HepG2 (cell line): ENCODE results near the gene CDC34. TPM values are rescaled to one million over a fixed set of nuclear protein-coding genes. Genes with fewer than 3 reads are reported as not detected.
A peak's percentile ranks its signal among the peaks of the same experiment; 100 is the strongest.

ENCODE experiments used
- ATF7-NPFF ChIP-seq: sonication (generic); formaldehyde crosslinking; IDR thresholded peaks from 2 replicates; pipeline ENCODE4 v1.8.1; 2023; ENCODE audit warnings: mild to moderate bottlenecking, low read depth, missing genetic modification reagents, moderate library complexity
- CC2D1A ChIP-seq: sonication (generic); formaldehyde crosslinking; IDR thresholded peaks from 2 replicates; pipeline ENCODE4 v1.8.1; 2023; ENCODE audit warnings: mild to moderate bottlenecking, missing genetic modification reagents
- CEBPG ChIP-seq: IDR thresholded peaks from 2 replicates; pipeline ENCODE4 v1.6.1; 2016
- GABPA ChIP-seq, 2 experiments: IDR thresholded peaks; 2 replicates each; pipeline ENCODE4 v1.6.1; 2011 to 2016; ENCODE audit warnings: low read depth in 2 of 2, low read length in 1 of 2, missing biosample characterization in 1 of 2, missing genetic modification characterization in 1 of 2
- GATA4 ChIP-seq: sonication (generic); IDR thresholded peaks from 2 replicates; pipeline ENCODE4 v1.6.1; 2016; ENCODE audit warnings: antibody characterized with exemption, low read depth, borderline replicate concordance
- HNRNPUL1 ChIP-seq: fragments of 200-400 bp; formaldehyde crosslinking; IDR thresholded peaks from 2 replicates; pipeline ENCODE4 v1.6.1; 2017; ENCODE audit warnings: low read depth, mild to moderate bottlenecking, low read length, moderate library complexity
- ISL2 ChIP-seq: sonication (generic); formaldehyde crosslinking; IDR thresholded peaks from 2 replicates; pipeline ENCODE4 v1.5.0; 2020; ENCODE audit warnings: missing genetic modification reagents
- KDM2A ChIP-seq: sonication (generic); formaldehyde crosslinking; IDR thresholded peaks from 2 replicates; pipeline ENCODE4 v1.4.0; 2020; ENCODE audit warnings: low read depth, missing genetic modification reagents, borderline replicate concordance
- MAZ ChIP-seq, 2 experiments: sonication (generic) in 1 of 2; formaldehyde crosslinking in 1 of 2; IDR thresholded peaks; 2 replicates each; pipeline versions ENCODE4 v1.5.0 to v1.6.1; 2012 to 2020; ENCODE audit warnings: low read depth in 2 of 2, mild to moderate bottlenecking in 2 of 2, borderline replicate concordance in 1 of 2, improper control_type of control experiment in 1 of 2, low read length in 1 of 2, missing genetic modification reagents in 1 of 2, moderate library complexity in 1 of 2
- NFYC ChIP-seq: IDR thresholded peaks from 2 replicates; pipeline ENCODE4 v1.6.1; 2016; ENCODE audit warnings: missing genetic modification reagents, missing compliant biosample characterization
- NONO ChIP-seq, 2 experiments: fragments of 450-650 bp in 1 of 2; sonication (generic) in 1 of 2; formaldehyde crosslinking in 1 of 2; IDR thresholded peaks in 1 of 2; conservative IDR thresholded peaks in 1 of 2; 2 replicates each; pipeline versions ENCODE4 v1.6.1 to v1.8.0; 2017 to 2022; ENCODE audit warnings: mild to moderate bottlenecking in 1 of 2, missing genetic modification reagents in 1 of 2, moderate library complexity in 1 of 2
- SALL2 ChIP-seq: sonication (generic); formaldehyde crosslinking; IDR thresholded peaks from 2 replicates; pipeline ENCODE4 v1.8.1; 2023; ENCODE audit warnings: mild to moderate bottlenecking, missing genetic modification reagents, inconsistent platforms
- SP5 ChIP-seq: IDR thresholded peaks from 2 replicates; pipeline ENCODE4 v1.6.1; 2016; ENCODE audit warnings: low read depth, borderline replicate concordance
- STAG1 ChIP-seq: sonication (generic); formaldehyde crosslinking; IDR thresholded peaks from 2 replicates; pipeline ENCODE4 v1.4.0; 2020; ENCODE audit warnings: missing genetic modification reagents
- TAF15 ChIP-seq: fragments of 200-400 bp; formaldehyde crosslinking; IDR thresholded peaks from one replicate; pipeline ENCODE4 v1.6.1; 2018; ENCODE audit warnings: mild to moderate bottlenecking, low read depth, low read length; ENCODE audit not compliant: poor library complexity, severe bottlenecking
- THAP11 ChIP-seq: IDR thresholded peaks from 2 replicates; pipeline ENCODE4 v1.6.1; 2016; ENCODE audit warnings: missing biosample characterization, missing genetic modification reagents
- ZBTB7B ChIP-seq: sonication (generic); formaldehyde crosslinking; IDR thresholded peaks from 2 replicates; pipeline ENCODE4 v1.4.0; 2020; ENCODE audit warnings: missing genetic modification reagents
- ZMYM4 ChIP-seq: sonication (generic); formaldehyde crosslinking; IDR thresholded peaks from 2 replicates; pipeline ENCODE4 v1.8.1; 2023; ENCODE audit warnings: mild to moderate bottlenecking, missing genetic modification reagents
- ZNF589 ChIP-seq: sonication (generic); formaldehyde crosslinking; conservative IDR thresholded peaks from 2 replicates; pipeline ENCODE4 v1.8.0; 2022; ENCODE audit warnings: mild to moderate bottlenecking, moderate library complexity, missing genetic modification reagents
- polyA plus RNA-seq, 8 experiments: library from polyadenylated mRNA; depleted of rRNA in 3 of 8; stranded (reverse) in 7 of 8; unstranded in 1 of 8; fragments of >200 nt; fragmentation: Illumina TruSeq in 4 of 8; extraction: Trizol in 4 of 8; gene quantifications; 2 replicates each; pipeline versions ENCODE4 v1.2.1 to v1.2.3, GENCODE V29; 2011 to 2016; ENCODE audit warnings: low read depth in 4 of 8, missing spikeins in 1 of 8, mixed read lengths in 1 of 8; ENCODE audit not compliant: insufficient read depth in 1 of 8
- total RNA-seq, 5 experiments: library from RNA; depleted of rRNA; stranded (reverse); fragments of >200 nt; fragmentation: Illumina TruSeq; extraction: Trizol; gene quantifications; 2 replicates each; pipeline ENCODE4 v1.2.3, GENCODE V29; 2016; ENCODE audit warnings: low read depth in 1 of 5
- TF ChIP-seq, protein P1 (sequence below): sonication (generic); formaldehyde crosslinking; IDR thresholded peaks from 2 replicates; pipeline ENCODE4 v1.4.0; 2020; ENCODE audit warnings: missing genetic modification reagents
- TF ChIP-seq, protein P2 (sequence below): sonication (generic); formaldehyde crosslinking; IDR thresholded peaks from 2 replicates; pipeline ENCODE4 v1.4.0; 2020; ENCODE audit warnings: missing genetic modification reagents, borderline replicate concordance

Gene CDC34
- total and polyA plus RNA-seq, 2 of the 13 experiments (the other 11 are each of a cell fraction or from before 2014, with no cell fraction given): 138 to 150 TPM

DNA sequence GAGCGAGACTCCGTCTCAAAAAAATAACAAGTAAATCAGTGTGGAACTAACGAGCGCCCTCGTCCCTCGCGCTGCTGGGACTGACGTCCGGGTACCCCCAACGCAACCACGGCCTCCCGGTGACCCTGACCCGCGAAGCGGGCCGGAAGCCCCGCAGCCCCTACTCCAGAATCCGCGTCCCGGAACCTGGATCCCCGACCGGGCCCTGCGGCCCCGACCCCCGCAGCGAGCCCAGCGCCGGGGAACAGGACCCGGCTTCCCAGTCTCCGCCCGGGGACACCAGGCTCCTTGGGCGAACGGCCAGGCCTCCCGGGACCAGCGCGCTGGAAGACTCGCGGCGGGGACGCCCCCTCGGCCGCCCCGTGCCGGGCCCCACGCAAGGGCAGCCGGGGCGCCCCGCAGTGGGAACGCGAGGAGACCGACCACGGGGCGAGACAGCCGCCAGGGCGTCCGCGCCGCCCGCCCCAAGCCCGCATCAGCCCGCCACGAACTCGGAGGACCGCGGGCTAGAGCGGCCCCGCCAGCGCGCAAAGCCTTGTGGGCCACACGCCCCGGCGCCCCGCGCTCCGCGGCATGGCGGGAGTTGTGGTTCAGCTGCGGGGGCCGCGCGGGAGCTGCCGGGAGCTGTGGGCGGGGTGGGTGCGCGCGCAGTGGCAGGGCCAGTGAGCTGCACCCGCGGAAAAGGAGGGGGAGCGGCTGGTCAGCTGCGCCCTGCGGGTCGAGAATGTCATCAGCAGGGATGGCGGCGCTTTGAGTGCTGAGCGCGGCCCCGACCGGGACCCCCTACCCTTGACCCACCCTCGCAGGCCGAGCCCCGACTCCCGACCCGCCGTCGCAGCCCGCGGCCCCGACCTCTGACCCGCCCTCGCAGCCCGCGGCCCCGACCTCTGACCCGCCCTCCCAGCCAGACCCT is 42.8 kb upstream of the CDC34 start (continued):
- TF ChIP-seq STAG1 (peak; percentile 1; the same call in 1 of the 2 replicates), HNRNPUL1 (no peak), ZNF589 (CRISPR knock-in tag) (no peak), SALL2 (peak; percentile 82; the same call in 1 of the 2 replicates), TAF15 (peak; percentile 25), NFYC (CRISPR knock-in tag) (0 out of 2 replicates have a peak, but pooled peaks have one; percentile 7), CC2D1A (CRISPR knock-in tag) (no peak), GATA4 (peak; percentile 8; the same call in 1 of the 2 replicates), ISL2 (CRISPR knock-in tag) (peak; percentile 23; the same call in 1 of the 2 replicates), ATF7-NPFF (CRISPR knock-in tag) (peak; percentile 80), ZMYM4 (peak; percentile 32; the same call in 1 of the 2 replicates), CEBPG (0 out of 2 replicates have a peak, but pooled peaks have one; percentile 2), NONO (IDR thresholded peaks at IDR 0.05) (no peak), NONO (CRISPR knock-in tag; conservative IDR thresholded peaks at IDR 0.05) (peak; percentile 73), KDM2A (CRISPR knock-in tag) (peak; percentile 80; the same call in 1 of the 2 replicates), SP5 (CRISPR knock-in tag) (peak; percentile 95), GABPA (IDR thresholded peaks at IDR 0.05; ENCODE audit: low read depth, low read length) (peak; percentile 66), GABPA (CRISPR knock-in tag; IDR thresholded peaks at IDR 0.05; ENCODE audit: low read depth) (no peak), MAZ (IDR thresholded peaks at IDR 0.05; ENCODE audit: borderline replicate concordance, low read depth, low read length) (peak; percentile 86), MAZ (CRISPR knock-in tag; IDR thresholded peaks at IDR 0.05; ENCODE audit: low read depth) (peak; percentile 89), THAP11 (CRISPR knock-in tag) (peak; percentile 99), ZBTB7B (CRISPR knock-in tag) (peak; percentile 82; the same call in 1 of the 2 replicates)
- TF ChIP-seq, protein P1, sequence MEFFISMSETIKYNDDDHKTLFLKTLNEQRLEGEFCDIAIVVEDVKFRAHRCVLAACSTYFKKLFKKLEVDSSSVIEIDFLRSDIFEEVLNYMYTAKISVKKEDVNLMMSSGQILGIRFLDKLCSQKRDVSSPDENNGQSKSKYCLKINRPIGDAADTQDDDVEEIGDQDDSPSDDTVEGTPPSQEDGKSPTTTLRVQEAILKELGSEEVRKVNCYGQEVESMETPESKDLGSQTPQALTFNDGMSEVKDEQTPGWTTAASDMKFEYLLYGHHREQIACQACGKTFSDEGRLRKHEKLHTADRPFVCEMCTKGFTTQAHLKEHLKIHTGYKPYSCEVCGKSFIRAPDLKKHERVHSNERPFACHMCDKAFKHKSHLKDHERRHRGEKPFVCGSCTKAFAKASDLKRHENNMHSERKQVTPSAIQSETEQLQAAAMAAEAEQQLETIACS (CRISPR knock-in tag): peak; percentile 48; the same call in 1 of the 2 replicates
- TF ChIP-seq, protein P2, sequence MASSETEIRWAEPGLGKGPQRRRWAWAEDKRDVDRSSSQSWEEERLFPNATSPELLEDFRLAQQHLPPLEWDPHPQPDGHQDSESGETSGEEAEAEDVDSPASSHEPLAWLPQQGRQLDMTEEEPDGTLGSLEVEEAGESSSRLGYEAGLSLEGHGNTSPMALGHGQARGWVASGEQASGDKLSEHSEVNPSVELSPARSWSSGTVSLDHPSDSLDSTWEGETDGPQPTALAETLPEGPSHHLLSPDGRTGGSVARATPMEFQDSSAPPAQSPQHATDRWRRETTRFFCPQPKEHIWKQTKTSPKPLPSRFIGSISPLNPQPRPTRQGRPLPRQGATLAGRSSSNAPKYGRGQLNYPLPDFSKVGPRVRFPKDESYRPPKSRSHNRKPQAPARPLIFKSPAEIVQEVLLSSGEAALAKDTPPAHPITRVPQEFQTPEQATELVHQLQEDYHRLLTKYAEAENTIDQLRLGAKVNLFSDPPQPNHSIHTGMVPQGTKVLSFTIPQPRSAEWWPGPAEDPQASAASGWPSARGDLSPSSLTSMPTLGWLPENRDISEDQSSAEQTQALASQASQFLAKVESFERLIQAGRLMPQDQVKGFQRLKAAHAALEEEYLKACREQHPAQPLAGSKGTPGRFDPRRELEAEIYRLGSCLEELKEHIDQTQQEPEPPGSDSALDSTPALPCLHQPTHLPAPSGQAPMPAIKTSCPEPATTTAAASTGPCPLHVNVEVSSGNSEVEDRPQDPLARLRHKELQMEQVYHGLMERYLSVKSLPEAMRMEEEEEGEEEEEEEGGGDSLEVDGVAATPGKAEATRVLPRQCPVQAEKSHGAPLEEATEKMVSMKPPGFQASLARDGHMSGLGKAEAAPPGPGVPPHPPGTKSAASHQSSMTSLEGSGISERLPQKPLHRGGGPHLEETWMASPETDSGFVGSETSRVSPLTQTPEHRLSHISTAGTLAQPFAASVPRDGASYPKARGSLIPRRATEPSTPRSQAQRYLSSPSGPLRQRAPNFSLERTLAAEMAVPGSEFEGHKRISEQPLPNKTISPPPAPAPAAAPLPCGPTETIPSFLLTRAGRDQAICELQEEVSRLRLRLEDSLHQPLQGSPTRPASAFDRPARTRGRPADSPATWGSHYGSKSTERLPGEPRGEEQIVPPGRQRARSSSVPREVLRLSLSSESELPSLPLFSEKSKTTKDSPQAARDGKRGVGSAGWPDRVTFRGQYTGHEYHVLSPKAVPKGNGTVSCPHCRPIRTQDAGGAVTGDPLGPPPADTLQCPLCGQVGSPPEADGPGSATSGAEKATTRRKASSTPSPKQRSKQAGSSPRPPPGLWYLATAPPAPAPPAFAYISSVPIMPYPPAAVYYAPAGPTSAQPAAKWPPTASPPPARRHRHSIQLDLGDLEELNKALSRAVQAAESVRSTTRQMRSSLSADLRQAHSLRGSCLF (CRISPR knock-in tag): no peak
